Left colon (tissue), 2 donors: ENCODE results near the gene CRYBG2. TPM values are rescaled to one million over a fixed set of nuclear protein-coding genes. Genes with fewer than 3 reads are reported as not detected.
"Not testable (repeated sequence)": the region's sequence is repeated elsewhere in the genome, so short reads cannot be mapped to it uniquely, and the experiment has no call there.

Experiments
- ATAC-seq: fragments of 200-7000 bp; cut with Tn5 transposase; one replicate; pipeline ENCODE4 v1.9.1; 2020; ENCODE audit warnings: mild to moderate bottlenecking, moderate library complexity
- DNase-seq, 2 donors: peaks; one replicate each; pipeline ENCODE4 v3.0.0-alpha.2; 2020
- intact Hi-C, 2 donors: fragments of 100-400 bp; cut with DNase I in 1 of 2; cut with micrococcal nuclease in 1 of 2; formaldehyde crosslinking; loops; one replicate each; pipeline versions ENCODE4 v1.11.2 to v1.14.0; 2022; cut with DNase I, micrococcal nuclease
- total RNA-seq, 2 donors: library from RNA; stranded (reverse); fragmentation: NEBNext Ultra II Directional; extraction: Animal tissue kit (Norgen Biotek cat#: 25700); gene quantifications; one replicate each; pipeline ENCODE4 v1.2.1, GENCODE V29; 2021
- donor health status: DM: no; HTN: no; CAD: no.
- donor health status: DM: yes; HTN: yes; CAD: no.

Gene CRYBG2
- total RNA-seq, 2 donors from 2014 or later, result 21.5 to 69.3 TPM

DNA sequence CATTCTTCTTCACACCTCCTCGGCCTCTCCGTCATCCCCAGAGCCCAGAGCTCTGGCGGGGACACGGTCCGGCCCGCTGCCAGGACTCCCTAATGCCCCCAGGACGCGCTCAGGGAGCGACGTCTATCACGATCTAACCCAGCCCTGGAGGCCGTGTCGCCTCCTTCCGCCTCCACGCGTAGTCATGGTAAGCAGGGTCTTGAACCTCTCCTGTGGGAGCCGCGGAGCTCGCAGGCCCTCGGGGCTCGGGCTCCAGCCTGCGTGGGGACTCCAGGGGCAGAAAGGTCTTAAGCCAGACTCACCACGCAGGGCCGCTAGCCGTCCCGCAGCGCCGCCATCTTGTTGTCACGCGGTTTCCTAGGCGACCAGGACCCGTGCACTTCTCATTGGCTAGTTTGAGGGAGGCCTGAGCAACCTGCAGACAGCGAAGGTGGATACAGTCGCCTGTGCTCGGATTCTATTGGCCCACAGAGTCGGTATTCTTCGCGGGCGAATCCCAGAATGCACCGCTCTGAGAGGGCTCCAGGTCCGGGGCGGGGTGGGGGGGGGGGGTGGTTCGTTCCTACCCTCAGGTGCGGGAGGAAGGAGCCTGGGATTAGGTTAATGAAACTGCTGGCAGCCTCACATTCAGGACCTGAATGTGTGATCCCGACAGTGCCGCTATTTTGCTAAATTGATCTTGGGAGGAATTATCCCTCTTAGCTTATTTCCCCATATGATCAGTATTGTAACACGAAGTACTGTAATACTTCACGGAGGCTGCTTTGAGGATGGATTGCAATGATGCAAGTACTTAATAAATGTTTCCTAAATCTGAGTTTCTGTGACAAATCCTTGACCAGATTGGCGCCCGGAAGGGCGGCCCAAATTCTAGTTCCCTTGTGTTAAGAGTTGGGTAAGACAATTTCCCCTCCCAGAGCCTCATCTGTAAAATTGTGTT, 47.4 kb downstream of the CRYBG2 start, which contains the start of gene UBXN11:
Gene UBXN11, minus strand, starts transcription at position 347 of the 940 bp plus-strand sequence. CDS start 3,753 bp downstream, outside the sequence.
- intact Hi-C loops, result no loop called here
- ATAC-seq (peak; percentile 100), DNase-seq (peak; percentile 95 to 96)

GRCh38 chr1:26305667-26306289, 48.2 kb downstream of the CRYBG2 start:
- DNase-seq, result no peak
- peak; percentile 2 for ATAC-seq
- intact Hi-C loops, result no loop called here

DNA sequence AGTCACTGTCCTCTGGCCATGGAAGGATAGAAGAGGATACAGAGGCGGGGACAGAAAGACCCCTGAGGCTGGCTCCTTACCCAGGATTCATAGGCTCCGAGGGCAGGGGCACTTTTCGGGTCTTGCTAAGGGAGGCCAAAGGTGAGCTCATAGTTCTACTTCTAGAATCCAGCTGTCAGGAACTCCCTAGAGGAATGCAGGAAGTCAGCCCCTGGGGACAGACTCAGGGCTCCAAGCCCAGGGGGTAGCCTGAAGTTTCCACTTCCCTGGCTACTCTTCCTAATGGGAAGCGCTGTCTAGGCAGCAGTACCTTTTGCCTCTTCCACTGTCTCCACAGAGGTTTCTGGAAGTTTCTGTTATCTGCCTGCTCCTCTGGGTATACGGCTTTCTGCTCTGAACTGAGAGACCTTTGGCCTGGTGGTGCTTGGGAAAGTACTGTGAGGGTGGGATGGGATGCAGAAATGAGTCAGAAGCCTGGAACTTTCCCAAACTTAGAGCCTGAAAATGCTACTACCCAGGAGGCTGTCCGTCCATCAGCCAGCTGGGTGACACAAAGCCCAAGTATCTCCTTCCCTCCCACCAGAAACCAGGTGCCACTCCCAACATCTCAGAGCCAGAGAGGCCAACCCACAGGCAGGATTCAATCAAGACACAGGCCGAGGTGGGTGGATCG, 51.1 kb downstream of the CRYBG2 start:
- ATAC-seq (no peak), DNase-seq (no peak)
- intact Hi-C loops, result no loop called here

GRCh38 chr1:26300578-26301275, 53.2 kb downstream of the CRYBG2 start:
- intact Hi-C loops, result no loop called here
- DNase-seq (no peak), ATAC-seq (no peak)

DNA sequence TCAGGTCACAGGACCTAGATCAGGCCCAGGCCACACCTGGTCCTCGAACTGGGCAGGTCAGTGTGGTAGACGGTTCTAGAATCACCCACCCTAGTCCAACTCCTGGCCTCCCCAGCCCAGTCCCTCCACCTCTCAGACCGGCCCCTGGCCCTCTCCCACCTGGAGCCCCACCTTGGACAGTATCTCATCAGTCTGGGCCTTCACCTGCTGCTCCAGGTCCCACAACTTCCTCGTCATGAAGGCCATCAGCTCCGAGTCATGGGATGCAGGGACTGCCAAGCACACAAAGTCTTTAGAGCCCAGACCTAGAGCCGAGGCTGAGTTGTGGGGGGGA, 56.2 kb downstream of the CRYBG2 start:
- no peak for ATAC-seq
- no peak for DNase-seq
- intact Hi-C loops, result no loop called here

- ATAC-seq, result no peak
- no peak for DNase-seq
- intact Hi-C loops, result no loop called here
Measured at GRCh38 chr1:26297057-26297790, 56.7 kb downstream of the CRYBG2 start.

- no peak for DNase-seq
- intact Hi-C loops, result no loop called here
- ATAC-seq, result no peak
Measured at GRCh38 chr1:26296340-26297056, 57.4 kb downstream of the CRYBG2 start.

GRCh38 chr1:26295194-26296138, 58.5 kb downstream of the CRYBG2 start:
- no peak for ATAC-seq
- no peak for DNase-seq
- intact Hi-C loops, result no loop called here

- DNase-seq (no peak), ATAC-seq (no peak)
- intact Hi-C loops, result no loop called here
Measured at GRCh38 chr1:26293911-26294463, 59.9 kb downstream of the CRYBG2 start.

- DNase-seq, ATAC-seq: not testable (repeated sequence)
Measured at GRCh38 chr1:26292735-26293134, 61.2 kb downstream of the CRYBG2 start.

GRCh38 chr1:26291939-26292338, 62.0 kb downstream of the CRYBG2 start:
- ATAC-seq (no peak), DNase-seq (no peak)
- intact Hi-C loops, result no loop called here

More at GRCh38 chr1:26292735-26293134, 61.2 kb downstream of the CRYBG2 start:
- intact Hi-C loops, result not testable (repeated sequence)

- DNase-seq (no peak), ATAC-seq (no peak)
- intact Hi-C loops, result no loop called here
Measured at GRCh38 chr1:26291433-26291832, 62.5 kb downstream of the CRYBG2 start.

GRCh38 chr1:26290882-26291261, 63.1 kb downstream of the CRYBG2 start:
- intact Hi-C loops, result no loop called here
- DNase-seq (no peak), ATAC-seq (no peak)

DNA sequence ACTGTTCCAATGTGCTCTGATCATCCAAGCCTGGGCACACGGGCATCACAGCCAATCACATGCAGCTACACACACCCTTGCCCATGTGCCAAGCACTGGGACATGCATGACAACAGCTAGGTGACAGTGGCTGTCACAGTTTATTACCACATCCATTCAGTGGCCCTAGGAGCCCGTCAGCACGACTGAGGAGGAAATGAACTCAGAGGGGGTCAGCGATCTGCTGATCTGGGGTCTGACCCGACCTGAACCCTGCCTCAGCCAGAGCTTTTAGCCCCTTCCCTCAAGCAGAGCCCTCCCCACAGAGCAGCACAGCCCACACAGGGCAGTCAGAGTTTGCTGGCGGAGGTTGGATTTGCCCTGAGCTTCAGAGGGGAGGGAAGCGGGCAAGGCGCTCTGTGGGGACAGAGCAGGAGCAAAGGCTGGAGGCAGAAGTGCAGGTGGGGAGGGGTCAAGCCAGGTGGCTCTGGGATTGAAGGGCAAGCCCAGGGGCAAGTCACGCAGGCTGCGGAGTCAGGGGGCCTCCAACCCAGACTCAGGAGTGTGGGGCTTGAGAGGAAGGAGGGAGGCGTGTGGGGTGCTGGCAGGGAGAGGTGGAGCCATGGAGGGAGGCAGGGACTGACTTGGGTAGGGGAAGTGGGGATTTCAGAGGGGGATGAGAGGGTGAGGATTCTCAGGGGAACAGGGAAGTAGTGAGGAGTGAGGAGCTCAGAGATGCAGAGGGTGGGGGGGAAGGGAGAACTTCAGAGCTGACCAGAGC, 63.6 kb downstream of the CRYBG2 start:
- intact Hi-C loops, result no loop called here
- ATAC-seq (no peak), DNase-seq (no peak)

DNA sequence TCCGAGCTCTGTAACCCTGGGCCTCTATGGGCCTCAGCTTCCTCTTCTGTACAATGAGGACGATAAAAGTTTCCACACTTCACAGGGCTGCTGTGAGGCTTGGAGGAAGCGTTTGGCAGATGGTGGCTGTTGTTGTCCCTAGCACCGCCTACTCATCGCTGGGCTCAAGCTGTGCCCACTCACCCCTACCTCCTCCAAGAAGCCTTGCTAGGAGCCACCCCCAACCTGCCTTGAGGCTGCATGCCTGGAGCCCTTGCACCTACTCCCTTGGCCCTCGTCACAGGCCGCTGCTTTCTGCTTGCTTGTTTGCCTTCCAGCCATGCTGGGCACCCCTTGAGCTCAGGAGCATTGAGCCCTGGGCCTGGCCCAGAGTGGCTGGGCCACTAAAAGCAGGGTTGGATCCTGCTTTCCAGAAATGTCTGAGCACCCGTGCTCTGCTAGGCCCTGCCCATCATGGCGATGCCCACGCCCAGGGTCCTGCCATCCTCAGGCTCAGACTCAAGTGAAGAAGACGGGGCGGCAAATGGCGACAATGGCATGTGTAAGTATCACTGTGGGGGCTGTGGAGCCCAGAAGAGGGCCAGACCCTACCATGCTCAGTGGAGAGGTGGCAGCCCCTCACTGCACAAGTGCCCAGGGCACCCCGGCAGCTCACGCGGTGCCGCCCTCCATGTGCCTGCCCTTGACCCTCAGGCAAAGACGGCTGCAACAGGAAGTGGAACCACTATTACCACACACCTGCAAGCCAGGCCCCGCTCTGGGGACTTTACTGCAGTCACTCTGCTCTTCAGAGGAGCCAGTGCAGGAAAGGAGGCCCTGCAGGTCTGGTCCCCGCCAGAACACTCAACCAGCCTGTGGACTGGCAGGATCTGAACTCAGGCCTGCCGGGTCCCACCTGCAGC, 64.5 kb downstream of the CRYBG2 start:
- ATAC-seq (no peak), DNase-seq (peak in 1 of 2 donors; percentile 50)
- intact Hi-C loops, result no loop called here
